CD4-positive, alpha-beta T cell treated with Interleukin-6 for 4 hours (primary cell): ENCODE results near the gene ASTN2.

ENCODE experiments used
- DNase-seq: peaks from one replicate; pipeline ENCODE4 v3.0.0-alpha.2; 2020; ENCODE audit warnings: mixed read lengths

The ASTN2 gene

DNA sequence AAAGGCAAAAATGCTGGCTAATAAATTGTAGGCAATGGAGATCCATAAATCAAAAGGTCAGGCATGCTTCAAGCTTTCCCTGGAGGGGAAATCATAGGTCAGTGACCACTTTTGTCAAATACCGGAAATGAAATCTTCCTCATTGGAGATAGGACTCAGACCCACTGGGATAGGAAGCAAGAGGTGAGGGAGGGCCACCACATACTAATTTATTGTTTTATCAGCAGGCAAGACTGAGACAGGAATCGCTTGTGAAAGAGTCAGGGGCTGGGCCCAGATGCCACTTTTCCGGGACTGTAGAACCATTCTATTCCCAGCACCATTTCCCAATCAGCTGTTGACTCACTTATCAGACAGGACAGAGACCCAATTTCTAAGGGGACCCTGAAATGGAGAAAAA is 984.0 kb downstream of the ASTN2 start:
- no peak for DNase-seq

DNA sequence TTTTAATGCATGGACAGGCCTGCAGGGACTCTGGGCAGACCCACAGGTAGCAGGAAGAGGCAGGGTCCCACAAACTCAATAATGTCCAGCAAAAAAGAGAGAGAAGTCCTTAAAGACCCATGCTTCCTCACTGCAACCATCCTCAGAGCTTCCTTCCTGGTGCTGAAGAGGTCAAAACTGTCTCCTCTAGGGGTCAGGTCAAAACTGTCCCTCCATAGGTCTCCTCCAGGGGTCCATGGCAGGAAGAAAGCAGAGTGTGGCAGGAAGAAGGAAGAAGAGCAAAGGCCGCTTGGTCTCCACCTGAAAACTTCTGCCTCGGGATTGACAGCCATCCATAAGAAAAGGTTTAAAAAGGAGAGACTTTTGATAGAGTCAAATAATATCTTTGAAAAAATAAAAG is 989.6 kb downstream of the ASTN2 start:
- DNase-seq: no peak

DNA sequence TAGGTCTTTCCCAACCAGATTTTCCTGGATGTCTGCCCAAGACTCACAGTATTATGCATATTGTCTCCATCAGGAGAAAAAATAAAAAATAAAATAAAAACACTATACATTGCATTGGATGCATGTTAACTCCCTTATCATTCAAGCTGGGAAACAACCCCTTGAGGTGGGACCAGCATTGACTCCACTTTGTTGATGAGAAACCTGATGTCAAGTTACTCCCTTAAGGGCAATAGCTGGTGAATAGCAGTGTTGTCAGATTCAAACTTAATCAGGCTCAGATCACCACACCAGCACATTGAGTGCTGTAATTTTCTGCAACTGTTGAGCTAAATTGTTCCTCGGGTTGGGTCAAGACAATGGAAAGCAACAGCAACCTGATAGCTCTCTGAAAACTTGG is 991.7 kb downstream of the ASTN2 start:
- no peak for DNase-seq

DNA sequence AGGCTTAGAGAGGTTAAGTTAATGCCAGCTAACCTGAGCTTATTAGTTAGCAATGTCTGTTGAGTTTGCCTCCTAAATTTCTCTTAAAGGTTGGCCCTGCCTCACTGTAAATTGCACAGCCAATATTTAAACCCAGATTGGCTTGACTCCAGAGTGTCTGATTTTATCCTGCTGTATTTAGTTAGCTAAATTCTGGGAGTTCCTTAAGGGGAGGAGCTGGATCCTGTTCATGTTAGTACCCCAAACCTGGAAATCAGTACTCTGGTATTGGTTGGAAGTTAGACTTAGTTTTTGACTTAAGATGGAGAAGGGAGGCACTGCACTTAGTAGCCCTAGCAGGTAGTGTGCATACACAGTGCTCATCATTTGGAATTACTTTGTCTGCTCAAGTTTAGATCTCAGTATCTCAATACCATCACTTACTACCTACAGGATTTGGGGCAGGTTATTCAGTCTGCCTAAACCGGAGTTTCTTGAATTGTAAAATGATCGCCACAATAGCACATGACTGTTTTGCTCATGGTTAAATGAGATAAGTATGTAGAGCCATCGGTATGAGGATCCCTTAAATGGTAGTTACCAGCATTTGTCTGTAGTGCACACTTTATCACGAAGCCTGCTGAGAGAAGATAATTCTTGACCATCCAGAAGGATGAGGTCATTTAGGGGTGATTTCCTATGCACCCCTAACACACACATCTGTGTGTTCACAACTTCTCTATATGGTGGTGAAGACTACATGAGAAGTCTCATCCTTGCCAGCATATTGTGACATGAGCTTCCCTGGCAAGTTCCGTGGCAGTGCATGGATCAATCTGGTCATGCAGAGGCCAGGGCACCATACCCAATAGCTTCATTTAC is 992.5 kb downstream of the ASTN2 start:
- DNase-seq: no peak

DNA sequence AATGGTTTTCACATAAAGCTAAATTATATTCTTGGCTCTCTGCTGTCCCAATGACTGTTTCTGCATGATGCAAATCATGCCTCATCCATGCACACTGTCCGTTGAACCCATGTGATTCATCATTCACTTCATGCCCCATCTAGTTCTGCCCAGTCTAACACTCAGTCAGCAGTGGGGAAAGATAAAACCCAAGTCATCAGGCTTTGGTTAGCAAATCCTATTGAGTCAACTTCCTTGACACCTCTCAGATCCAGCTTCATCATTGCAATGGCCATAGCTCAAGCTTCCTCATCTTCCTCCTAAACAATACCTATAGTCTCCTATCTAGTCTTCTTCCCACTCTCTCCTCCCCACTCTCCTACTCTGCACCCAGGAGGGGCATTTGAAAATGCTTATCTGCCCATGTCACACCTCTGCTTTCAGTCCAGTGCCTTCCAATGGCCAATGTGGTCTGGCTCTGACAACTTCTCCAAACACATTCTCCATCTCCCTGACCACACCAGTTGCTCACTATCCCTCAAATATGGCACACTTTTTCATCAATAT is 993.8 kb downstream of the ASTN2 start:
- no peak for DNase-seq

DNA sequence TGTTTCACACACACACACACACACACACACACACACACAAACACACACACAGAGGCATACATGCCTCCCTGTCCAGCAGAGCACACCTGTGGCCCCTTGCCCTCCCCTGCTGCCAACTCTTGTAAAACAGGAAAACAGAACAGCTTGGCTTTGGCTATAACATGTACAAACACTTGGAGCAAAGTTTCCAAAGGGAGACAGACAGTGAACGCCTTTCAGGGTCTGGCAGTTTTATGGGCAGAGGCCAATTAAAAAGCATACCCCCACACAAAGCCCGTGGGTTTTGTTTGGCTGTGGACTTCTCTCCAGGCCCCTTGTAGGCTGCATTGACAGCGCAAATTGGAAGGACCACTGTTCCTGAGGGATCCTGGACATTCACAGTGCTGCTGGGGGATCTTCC is 995.7 kb downstream of the ASTN2 start:
- no peak for DNase-seq

DNA sequence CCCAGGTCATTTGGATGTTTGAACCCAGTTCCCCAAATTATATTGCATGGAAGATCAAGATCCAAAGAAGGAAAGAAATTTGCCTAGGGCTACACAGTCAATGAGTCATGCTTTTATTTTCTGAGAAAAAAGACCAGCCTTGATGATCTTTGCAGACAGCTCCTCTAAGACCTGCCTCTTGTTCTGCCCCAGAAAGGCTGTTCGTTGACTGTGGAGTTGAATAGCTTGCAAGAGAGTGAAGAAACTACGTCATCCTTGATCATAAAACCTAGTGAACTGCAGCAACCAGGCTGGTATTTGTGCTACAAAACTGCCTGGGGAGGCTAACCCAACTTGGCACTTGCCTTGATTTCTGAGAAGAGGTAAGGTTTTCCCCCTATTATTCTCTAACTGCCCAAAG is 997.4 kb downstream of the ASTN2 start:
- DNase-seq: no peak

DNA sequence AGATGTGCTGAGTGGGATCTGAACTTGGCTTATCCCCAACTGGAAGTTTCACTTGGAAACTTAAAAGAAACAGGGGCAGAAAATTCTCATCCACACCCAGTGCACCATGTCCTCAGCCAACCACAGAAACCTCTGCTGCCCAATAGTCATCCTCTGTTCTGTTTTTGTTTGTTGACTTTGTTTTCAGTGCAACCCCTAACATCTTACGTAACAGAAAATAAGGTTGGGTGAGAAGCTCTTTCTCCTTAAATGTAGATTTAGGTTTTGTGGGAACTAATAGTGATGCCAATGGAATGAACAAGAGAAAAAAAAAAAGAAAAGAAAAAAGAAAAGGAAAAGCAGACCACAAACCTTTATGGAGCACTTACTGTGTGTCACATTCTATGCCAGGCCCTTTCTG is 998.4 kb downstream of the ASTN2 start:
- DNase-seq: no peak

DNA sequence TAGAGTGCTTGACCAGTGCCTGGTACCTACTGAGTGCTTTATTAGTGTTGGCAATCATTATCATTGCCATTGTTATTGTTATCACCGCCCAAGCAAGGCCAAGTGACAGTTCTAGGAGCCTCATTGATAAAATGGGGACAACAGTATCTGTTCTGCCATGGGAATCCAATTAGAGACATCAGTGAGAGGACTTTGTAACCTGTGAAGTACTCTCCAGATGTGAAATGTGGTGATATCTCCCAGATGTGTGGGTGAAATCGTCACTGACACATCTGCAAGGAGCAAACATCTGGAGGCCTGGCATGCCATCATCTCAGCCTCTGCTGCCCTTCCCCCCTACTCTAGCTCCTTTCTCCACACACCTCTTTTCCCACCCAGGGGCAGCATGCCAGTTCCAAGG is 1000.5 kb downstream of the ASTN2 start:
- no peak for DNase-seq

DNA sequence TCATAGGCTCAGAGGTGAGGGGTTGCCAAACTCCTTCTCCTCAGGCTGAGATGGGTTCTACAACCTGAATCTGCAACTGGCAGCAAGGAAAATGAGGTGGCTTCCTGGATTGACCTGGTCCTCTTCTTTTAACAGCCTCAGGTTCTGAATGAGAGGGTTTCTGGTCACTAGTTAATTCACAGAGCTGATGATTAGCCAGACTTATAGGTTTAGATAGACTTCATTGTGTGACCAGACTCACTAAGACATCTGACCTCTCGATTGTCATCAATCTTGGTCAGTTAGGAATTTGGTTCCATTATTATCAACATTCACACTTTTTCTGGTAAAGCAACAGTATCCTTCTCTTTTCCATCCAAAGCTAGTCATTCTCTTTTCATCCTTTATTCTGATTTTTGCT is 1003.4 kb downstream of the ASTN2 start:
- no peak for DNase-seq

DNA sequence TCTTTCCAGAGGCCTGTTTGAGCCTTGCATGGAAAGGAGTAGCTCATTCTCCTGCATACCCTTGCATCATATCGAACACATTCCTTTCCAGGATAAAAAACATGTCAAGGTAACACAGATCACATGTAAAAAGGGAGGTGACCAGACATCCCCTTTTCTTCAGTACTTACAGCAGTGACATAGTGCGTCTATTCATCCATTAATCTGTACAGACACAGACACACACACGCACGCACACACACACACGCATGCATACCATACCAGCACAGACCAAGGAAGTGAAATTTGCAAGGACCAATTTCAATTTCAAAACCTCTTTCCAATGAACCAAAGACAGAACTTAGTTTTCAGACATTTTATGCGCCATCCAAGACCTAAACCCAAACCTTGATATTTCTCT is 1005.2 kb downstream of the ASTN2 start:
- no peak for DNase-seq

DNA sequence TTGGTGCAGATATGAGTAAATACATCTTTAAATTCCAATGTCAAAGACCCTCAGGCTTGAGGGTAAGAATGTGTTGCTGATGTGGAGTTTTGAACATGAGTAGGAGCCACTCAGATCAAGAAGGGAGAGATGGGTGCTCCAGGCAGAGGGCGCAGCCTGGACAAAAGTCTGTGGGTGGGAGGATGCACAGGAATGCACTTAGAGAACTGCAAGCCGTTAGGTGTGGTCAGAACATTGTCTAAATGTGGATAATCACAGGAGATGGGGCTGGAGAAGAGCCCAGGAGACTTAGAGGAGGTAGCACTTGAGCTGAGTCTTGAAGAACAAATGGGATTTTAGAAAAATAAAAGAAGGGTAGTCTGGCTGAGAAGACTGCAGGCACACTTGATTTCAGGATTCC is 1005.7 kb downstream of the ASTN2 start:
- DNase-seq: no peak

DNA sequence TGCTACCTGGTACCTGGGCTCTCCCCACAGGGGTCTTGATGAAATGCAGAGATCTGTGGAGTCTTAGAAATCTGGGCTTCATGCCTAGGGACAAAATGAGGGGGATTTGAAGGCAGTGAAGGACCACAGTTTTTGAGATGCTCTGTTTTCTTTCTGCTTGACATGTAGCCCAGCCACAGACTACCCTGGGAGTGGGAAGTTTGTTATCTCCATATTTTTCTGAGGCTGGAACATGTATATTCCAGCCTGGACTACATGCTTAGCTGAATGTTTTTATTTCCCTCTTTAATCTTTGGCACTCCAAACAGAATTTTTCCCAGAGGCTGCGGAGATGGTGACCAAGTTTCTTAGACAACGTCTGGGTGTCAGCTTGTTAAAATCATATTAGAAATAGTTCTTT is 1008.4 kb downstream of the ASTN2 start:
- DNase-seq: no peak

DNA sequence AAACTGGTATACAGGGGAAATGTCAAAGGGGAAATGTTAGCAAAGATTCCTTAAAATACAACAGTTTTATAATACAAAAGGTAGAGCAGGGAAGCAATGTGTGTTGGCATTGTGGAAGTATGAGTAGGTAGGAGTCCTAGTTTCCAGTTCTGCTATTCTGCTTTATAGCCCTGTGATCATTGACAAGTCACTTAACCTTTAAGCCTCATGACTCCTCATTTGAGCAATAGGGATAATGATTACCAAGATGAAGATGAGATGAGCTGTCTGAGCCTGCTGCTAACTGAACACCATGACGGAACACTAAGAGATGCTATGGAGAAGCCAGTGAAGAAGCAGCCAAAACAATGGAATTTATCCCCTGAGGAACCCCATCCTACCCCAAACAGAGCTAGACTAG is 1009.5 kb downstream of the ASTN2 start:
- DNase-seq: no peak

DNA sequence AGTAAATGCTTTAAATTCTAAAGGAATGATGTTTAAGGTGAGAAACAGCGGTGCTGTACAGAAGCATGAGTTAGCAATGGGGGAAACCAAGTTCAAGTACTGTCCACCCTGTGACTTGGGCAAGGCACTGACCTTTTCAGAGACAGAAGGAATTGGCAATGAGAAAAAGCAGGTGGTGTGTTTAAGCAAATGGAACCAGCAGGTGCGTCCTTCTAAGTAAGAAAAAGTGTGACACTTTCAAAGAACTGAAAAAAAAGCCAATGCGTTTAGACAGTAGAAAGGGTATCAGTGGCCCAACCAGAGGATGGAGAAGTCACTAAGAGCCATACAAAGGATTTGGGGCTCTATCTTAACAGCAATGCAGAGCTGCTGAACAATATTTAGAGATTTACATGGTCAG is 1010.6 kb downstream of the ASTN2 start:
- no peak for DNase-seq

DNA sequence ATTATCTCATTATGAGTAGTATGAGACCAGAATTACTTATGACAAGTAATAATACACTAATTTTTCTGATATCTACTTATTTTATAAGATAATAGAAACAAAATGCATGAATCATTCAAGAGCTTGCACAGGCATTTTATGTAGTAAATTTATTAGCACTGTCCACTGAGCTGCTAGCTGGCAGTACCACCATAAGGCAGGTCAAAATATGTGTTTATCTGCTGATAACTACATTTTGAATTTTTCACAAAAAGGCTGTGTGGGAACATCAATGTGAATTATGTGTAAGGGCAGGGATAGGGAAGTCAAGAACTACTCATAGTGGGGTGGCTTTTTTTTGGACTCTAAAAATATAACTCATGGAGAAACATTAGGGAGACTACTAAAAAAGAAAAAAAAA is 1011.7 kb downstream of the ASTN2 start:
- no peak for DNase-seq

DNA sequence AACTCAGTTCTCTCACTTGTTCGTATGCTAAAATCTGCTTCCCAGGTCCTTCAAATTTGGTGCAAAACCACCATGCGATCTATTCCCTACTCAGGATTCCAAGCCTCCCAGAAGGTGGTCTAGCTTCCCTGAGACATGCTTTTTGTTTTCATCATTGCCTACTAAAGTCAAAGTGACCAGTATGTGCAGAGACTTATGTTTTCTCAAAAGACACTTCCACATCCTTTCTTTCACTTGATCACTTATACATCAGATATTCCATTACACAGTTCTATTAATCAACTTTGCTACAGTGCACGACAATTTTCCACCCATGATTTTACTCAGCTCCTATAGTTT is 1019.2 kb downstream of the ASTN2 start:
- DNase-seq: no peak

DNA sequence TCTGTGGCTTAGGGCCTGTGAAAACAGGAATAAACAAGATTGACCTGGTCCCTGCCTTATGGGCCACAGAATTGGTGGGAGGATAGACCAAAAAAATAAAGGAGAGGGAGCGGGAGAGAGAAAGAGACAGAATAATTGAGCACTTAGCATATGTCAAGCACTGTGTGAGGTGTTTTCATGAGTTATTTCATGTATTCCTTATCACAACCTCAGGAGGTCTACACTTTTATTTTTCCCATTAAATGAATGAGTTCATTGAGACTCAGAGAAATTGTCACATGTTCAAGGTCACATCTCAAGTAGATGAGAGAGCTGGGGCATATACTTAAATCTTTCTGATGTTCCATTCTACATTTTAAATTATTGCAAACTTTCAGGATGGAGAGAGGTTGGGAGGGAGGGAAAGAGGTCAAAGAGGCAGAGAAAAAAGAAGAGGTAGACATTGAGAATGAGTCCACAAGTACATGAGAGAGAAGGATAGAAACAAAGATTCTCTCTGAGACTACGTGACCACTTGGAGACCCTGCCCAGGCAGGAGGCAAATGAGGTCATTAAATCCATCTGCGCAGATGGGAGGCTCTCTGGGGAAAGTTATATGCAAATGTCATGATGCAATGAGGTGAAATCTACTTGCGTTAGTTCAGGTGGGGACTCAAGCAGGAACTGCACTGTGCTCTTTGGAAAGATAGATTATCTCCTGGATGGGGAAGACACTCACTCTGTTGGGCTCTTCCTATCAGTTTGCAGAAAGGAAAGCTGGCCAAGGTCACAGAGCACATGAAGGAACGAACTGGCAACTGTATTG is 1019.8 kb downstream of the ASTN2 start:
- DNase-seq: no peak

DNA sequence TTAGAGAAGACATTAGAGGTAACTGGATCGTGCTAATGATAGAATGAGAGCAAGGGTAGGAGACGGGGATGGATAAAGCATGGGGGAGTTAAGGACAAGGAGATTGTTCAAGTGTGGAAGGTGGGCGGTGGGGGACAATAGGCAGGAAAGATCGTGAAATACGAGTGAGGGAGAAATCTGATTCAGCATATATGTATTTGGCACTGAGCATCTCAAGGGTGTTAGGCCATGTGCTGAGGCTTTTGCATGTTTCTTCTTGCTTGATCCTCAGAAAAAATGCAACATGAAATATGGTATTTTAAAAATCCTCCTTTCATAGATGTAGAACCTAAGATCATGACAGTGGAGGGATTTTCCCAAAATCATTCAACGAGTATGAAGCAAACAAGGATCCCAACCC is 1020.8 kb downstream of the ASTN2 start:
- no peak for DNase-seq

DNA sequence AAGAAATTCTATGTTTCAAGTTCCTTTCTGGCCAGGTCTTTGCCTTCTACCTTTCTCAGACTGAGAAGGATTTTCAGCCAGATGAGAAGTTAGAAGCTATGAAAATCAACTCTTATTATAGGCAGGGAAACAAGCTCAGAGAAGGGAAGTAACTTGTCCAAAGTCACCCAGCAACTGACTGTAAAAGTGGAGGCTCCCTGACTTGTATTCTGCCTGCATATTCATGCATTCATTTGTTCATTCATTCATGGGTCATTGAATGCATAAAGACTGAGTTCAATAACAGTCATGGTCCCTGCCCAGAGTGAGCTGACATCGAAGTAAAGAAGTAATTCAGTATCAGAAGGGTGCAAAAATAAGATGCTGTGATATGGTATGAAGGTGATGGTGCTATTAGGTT is 1021.7 kb downstream of the ASTN2 start:
- no peak for DNase-seq

DNA sequence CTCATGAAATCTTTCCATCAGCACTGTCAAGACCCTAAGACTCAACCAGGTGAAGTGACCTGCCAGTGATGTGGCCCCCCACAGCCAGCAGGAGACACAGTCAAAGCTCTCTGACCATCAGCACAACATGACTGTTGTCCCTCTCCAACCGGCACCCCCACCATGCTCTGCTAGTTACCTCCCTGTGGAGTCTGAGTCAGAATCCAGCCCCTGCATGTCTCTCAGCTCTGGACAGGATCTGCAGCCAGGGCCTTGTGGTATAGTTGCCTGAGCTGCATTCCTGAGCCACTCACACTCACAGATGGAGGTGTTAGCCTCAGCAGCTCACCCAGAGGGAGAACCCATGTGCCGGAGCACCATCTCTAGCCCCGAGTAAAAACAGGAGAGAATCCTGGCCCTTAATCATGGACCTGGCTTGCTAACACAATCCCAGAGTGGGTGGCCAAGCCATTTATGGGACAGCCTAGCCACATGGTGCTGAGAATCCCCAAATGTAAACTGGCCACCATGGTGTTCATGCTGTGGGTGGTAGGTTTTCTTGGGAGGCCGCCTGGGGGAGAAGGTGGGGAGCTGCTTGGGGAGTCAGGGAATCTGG is 1023.5 kb downstream of the ASTN2 start:
- DNase-seq: no peak

DNA sequence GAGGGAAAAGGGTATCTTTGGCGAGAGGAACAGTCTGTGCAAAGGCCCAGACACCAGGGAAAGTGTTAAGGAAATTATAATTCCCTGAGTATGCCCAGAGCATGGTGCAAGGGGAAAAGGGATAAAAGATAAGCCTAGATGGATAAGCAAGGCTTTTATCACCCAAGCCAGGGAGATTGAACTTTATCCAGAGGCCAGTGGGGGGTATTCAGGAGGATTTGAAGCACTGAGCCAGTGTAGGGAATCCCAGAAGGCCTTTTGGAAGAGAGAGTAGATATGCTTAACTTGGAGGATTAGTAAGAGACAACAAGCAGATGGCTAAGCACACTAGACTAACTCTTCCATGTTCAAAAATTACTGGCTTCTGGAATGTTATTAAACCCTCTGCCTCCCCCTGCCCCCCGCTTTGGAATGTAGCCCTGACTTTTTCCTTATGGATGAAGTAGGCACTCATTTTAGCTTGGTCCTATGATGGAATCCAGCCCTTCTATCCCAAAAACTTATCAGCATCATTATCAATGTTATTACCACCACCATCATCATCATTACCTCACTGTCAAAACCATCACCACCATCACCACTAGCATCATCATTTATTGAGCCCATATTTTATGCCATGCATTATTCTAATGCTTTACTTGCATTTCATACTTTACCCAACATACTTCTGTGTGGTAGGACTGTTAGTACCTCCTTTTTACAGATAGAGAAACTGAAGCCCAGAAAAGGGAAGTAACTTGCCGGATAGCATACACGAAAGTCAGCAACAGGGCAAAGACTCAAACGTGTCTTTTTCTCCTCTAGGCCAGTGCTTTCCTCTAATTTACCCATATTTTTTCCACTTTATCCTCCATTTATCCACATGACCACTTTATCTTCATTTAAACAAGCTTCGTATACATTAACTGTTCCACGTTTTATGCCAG is 1024.3 kb downstream of the ASTN2 start:
- DNase-seq: no peak
